HG02973 (cell line): Measurements from ENCODE around the gene LYPD8.

ENCODE experiments used
- ATAC-seq: cut with Tn5 transposase; IDR thresholded peaks from one replicate; pipeline ENCODE4 v1.9.1; 2021; ENCODE audit warnings: moderate library complexity; ENCODE audit not compliant: unreplicated experiment

Gene LYPD8

GRCh38 chr1:248758352-248758751 lies 2.8 kb upstream of the LYPD8 start:
- no peak for ATAC-seq

GRCh38 chr1:248757784-248758195 lies 2.2 kb upstream of the LYPD8 start:
- ATAC-seq, result no peak

- no peak for ATAC-seq
Observed at GRCh38 chr1:248756636-248757035, 1.1 kb upstream of the LYPD8 start.

- no peak for ATAC-seq
Observed at GRCh38 chr1:248756151-248756550, 592 bp upstream of the LYPD8 start.

GRCh38 chr1:248753708-248754280 lies 1.8 kb downstream of the LYPD8 start:
- no peak for ATAC-seq

- ATAC-seq, result no peak
Observed at GRCh38 chr1:248753029-248753594, 2.4 kb downstream of the LYPD8 start.

GRCh38 chr1:248752161-248753028 lies 3.2 kb downstream of the LYPD8 start:
- no peak for ATAC-seq

- ATAC-seq, result no peak
Observed at GRCh38 chr1:248751635-248752034, 3.9 kb downstream of the LYPD8 start.

- no peak for ATAC-seq
Observed at GRCh38 chr1:248751142-248751541, 4.4 kb downstream of the LYPD8 start.

GRCh38 chr1:248750496-248750895 lies 5.1 kb downstream of the LYPD8 start:
- no peak for ATAC-seq

- ATAC-seq, result no peak
Observed at GRCh38 chr1:248748211-248748610, 7.3 kb downstream of the LYPD8 start.

GRCh38 chr1:248740876-248741275 lies 14.7 kb downstream of the LYPD8 start:
- no peak for ATAC-seq

- ATAC-seq, result no peak
Observed at GRCh38 chr1:248739572-248740205, 15.9 kb downstream of the LYPD8 start.

- no peak for ATAC-seq
Observed at GRCh38 chr1:248737457-248737856, 18.1 kb downstream of the LYPD8 start.

GRCh38 chr1:248736977-248737376 lies 18.6 kb downstream of the LYPD8 start:
- no peak for ATAC-seq

GRCh38 chr1:248733566-248733965 lies 22.0 kb downstream of the LYPD8 start:
- ATAC-seq, result no peak

GRCh38 chr1:248730507-248731335 lies 24.8 kb downstream of the LYPD8 start:
- ATAC-seq, result no peak

- ATAC-seq, result no peak
Observed at GRCh38 chr1:248714248-248714647, 41.3 kb downstream of the LYPD8 start.

GRCh38 chr1:248710305-248710900 lies 45.2 kb downstream of the LYPD8 start:
- ATAC-seq, result no peak

GRCh38 chr1:248704606-248705005 lies 51.0 kb downstream of the LYPD8 start:
- no peak for ATAC-seq
